Activated CD4-positive, alpha-beta memory T cell treated with anti-CD3 and anti-CD28 coated beads, Interleukin-2, amount 10 ng/mL, durations not matched to agents 7 days and 5 days (primary cell): Measurements from ENCODE around the gene SAPCD1. TPM values are rescaled to one million over a fixed set of nuclear protein-coding genes. Genes with fewer than 3 reads are reported as not detected.

ENCODE experiments used
- CTCF ChIA-PET: fragments of 350-600 bp; sonication (Branson Sonifier 250); formaldehyde crosslinking; loops from one replicate; lab custom pipeline; 2021; ENCODE audit warnings: antibody characterized with exemption, inconsistent platforms; lab: Charles Lee
- POLR2A ChIA-PET: fragments of 350-600 bp; sonication (Branson Sonifier 250); formaldehyde crosslinking; loops from one replicate; lab custom pipeline; 2021; ENCODE audit warnings: antibody characterized with exemption; lab: Charles Lee
- DNase-seq: peaks from one replicate; pipeline ENCODE4 v3.0.0-alpha.2; 2020
- H3K27ac Mint-ChIP-seq: one replicate; pipeline ENCODE4 v1.8.0; 2021; ENCODE audit warnings: mild to moderate bottlenecking, mixed read lengths
- H3K27me3 Mint-ChIP-seq: one replicate; pipeline ENCODE4 v1.8.0; 2021; ENCODE audit warnings: mixed read lengths
- H3K36me3 Mint-ChIP-seq: one replicate; pipeline ENCODE4 v1.8.0; 2021; ENCODE audit warnings: low read depth, mixed read lengths
- H3K4me1 Mint-ChIP-seq: one replicate; pipeline ENCODE4 v1.8.0; 2021; ENCODE audit warnings: mixed read lengths
- H3K4me3 Mint-ChIP-seq: one replicate; pipeline ENCODE4 v1.8.0; 2021; ENCODE audit warnings: mild to moderate bottlenecking, mixed read lengths
- H3K9me3 Mint-ChIP-seq: one replicate; pipeline ENCODE4 v1.8.0; 2021; ENCODE audit warnings: mixed read lengths
- total RNA-seq, 2 experiments: library from RNA; stranded (reverse); gene quantifications; one replicate each; pipeline ENCODE4 v1.2.3, GENCODE V29; 2021

Gene SAPCD1
- 10 to 100 TPM; 10.7 to 14.6 TPM for total RNA-seq

GRCh38 chr6:31762356-31762755 is at the start of gene SAPCD1:
TSS of gene SAPCD1 (plus strand) at chr6:31762656. CDS start at chr6:31763055, 399 bp downstream.
- H3K36me3 Mint-ChIP-seq = peaks cover 36% of the 10 kb centered on the region
- H3K27ac Mint-ChIP-seq = peak within 1 kb of the TSS; percentile 2
- no peaks in the 10 kb centered on the region for H3K9me3 Mint-ChIP-seq
- H3K27me3 Mint-ChIP-seq = no peaks in the 10 kb centered on the region
- H3K4me1 Mint-ChIP-seq = peaks cover 11% of the 10 kb centered on the region
- ChIA-PET CTCF (no interaction called here), POLR2A (no interaction called here)
- H3K4me3 Mint-ChIP-seq = no peak within 1 kb of the TSS
- DNase-seq = no peak

- POLR2A ChIA-PET = interaction anchor here (1.2 to 2.7 kb wide), 3 partner anchors 12 to 27 kb away, joined by 3 to 7 read pairs (median 6); partner anchors contain the start of genes DDAH2 and MSH5
- peaks cover 13% of the 10 kb centered on the region for H3K27me3 Mint-ChIP-seq
- H3K4me1 Mint-ChIP-seq = peaks cover 26% of the 10 kb centered on the region
- no peak for DNase-seq
- H3K36me3 Mint-ChIP-seq = no peaks in the 10 kb centered on the region
- H3K4me3 Mint-ChIP-seq = no peak overlapping the region
- CTCF ChIA-PET = interaction anchor here (1.1 kb wide), 1 partner anchor 25 kb away, joined by 3 read pairs; no protein-coding TSS in a partner anchor
- no peak overlapping the region for H3K27ac Mint-ChIP-seq
- no peaks in the 10 kb centered on the region for H3K9me3 Mint-ChIP-seq
These were observed 49.0 kb upstream of the SAPCD1 start for GRCh38 chr6:31713465-31713864.

- Mint-ChIP-seq H3K27me3 (peaks cover 13% of the 10 kb centered on the region), H3K36me3 (no peaks in the 10 kb centered on the region), H3K4me3 (no peak overlapping the region), H3K27ac (no peak overlapping the region), H3K9me3 (no peaks in the 10 kb centered on the region), H3K4me1 (peaks cover 26% of the 10 kb centered on the region)
- no peak for DNase-seq
- POLR2A ChIA-PET = interaction anchor here (0.7 to 2.2 kb wide), 6 partner anchors 11 to 27 kb away, joined by 3 to 7 read pairs (median 3); partner anchors contain the start of gene DDAH2
- CTCF ChIA-PET = interaction anchor here (0.7 to 1.1 kb wide), 3 partner anchors 9 to 116 kb away, joined by 3 read pairs; partner anchors contain the start of gene MPIG6B
These were observed 48.3 kb upstream of the SAPCD1 start for GRCh38 chr6:31713991-31714684.

- POLR2A ChIA-PET = interaction anchor here (1.2 to 1.7 kb wide), 5 partner anchors 13 to 25 kb away, joined by 3 to 7 read pairs (median 3); no protein-coding TSS in a partner anchor
- no peak for DNase-seq
- H3K27ac Mint-ChIP-seq = no peak within 1 kb of the TSS
- H3K4me3 Mint-ChIP-seq = no peak within 1 kb of the TSS
- H3K9me3 Mint-ChIP-seq = no peaks in the 10 kb centered on the region
- no peaks in the 10 kb centered on the region for H3K36me3 Mint-ChIP-seq
- CTCF ChIA-PET = interaction anchor here (1.0 kb wide), 2 partner anchors 8 to 13 kb away, joined by 3 read pairs; partner anchors contain the start of gene MPIG6B
- H3K4me1 Mint-ChIP-seq = peaks cover 24% of the 10 kb centered on the region
- H3K27me3 Mint-ChIP-seq = peaks cover 13% of the 10 kb centered on the region
These were observed 47.2 kb upstream of the SAPCD1 start, which contains the start of gene LY6G6D for GRCh38 chr6:31715022-31715958. TSS of gene LY6G6D (plus strand) at chr6:31715348. CDS start at chr6:31715356, 8 bp downstream.

- Mint-ChIP-seq H3K9me3 (no peaks in the 10 kb centered on the region), H3K27ac (no peak overlapping the region), H3K4me1 (peaks cover under 1% of the 10 kb centered on the region), H3K36me3 (no peaks in the 10 kb centered on the region), H3K27me3 (peaks cover 15% of the 10 kb centered on the region), H3K4me3 (no peak overlapping the region)
- DNase-seq = no peak
- CTCF ChIA-PET = no interaction called here
- POLR2A ChIA-PET = no interaction called here
These were observed 44.8 kb upstream of the SAPCD1 start for GRCh38 chr6:31717499-31718222.

- H3K36me3 Mint-ChIP-seq = no peaks in the 10 kb centered on the region
- ChIA-PET POLR2A (no interaction called here), CTCF (no interaction called here)
- H3K4me1 Mint-ChIP-seq = peaks cover under 1% of the 10 kb centered on the region
- H3K27ac Mint-ChIP-seq = no peak overlapping the region
- DNase-seq = no peak
- H3K4me3 Mint-ChIP-seq = no peak overlapping the region
- peaks cover 11% of the 10 kb centered on the region for H3K27me3 Mint-ChIP-seq
- H3K9me3 Mint-ChIP-seq = no peaks in the 10 kb centered on the region
These were observed 44.2 kb upstream of the SAPCD1 start for GRCh38 chr6:31718265-31718664.

- H3K36me3 Mint-ChIP-seq = no peaks in the 10 kb centered on the region
- H3K9me3 Mint-ChIP-seq = no peaks in the 10 kb centered on the region
- CTCF ChIA-PET = interaction anchor here (0.6 kb wide), 1 partner anchor 111 kb away, joined by 3 read pairs; no protein-coding TSS in a partner anchor
- no peak overlapping the region for H3K27ac Mint-ChIP-seq
- H3K4me3 Mint-ChIP-seq = no peak overlapping the region
- POLR2A ChIA-PET = no interaction called here
- H3K4me1 Mint-ChIP-seq = peaks cover 2% of the 10 kb centered on the region
- DNase-seq = no peak
- peaks cover 8% of the 10 kb centered on the region for H3K27me3 Mint-ChIP-seq
These were observed 43.5 kb upstream of the SAPCD1 start for GRCh38 chr6:31719001-31719400.

GRCh38 chr6:31720196-31720770 is 42.2 kb upstream of the SAPCD1 start:
- Mint-ChIP-seq H3K36me3 (no peaks in the 10 kb centered on the region), H3K4me3 (no peak overlapping the region), H3K9me3 (no peaks in the 10 kb centered on the region), H3K27ac (no peak overlapping the region), H3K27me3 (peaks cover 4% of the 10 kb centered on the region), H3K4me1 (peaks cover 6% of the 10 kb centered on the region)
- no peak for DNase-seq
- ChIA-PET CTCF (no interaction called here), POLR2A (interaction anchor here (1.1 kb wide), 1 partner anchor 18 kb away, joined by 4 read pairs; no protein-coding TSS in a partner anchor)

GRCh38 chr6:31721351-31722020 is 41.0 kb upstream of the SAPCD1 start, which contains the start of gene LY6G6C:
TSS of gene LY6G6C (minus strand) at chr6:31721746. CDS start at chr6:31721679, 67 bp downstream.
- no peaks in the 10 kb centered on the region for H3K9me3 Mint-ChIP-seq
- peaks cover 4% of the 10 kb centered on the region for H3K27me3 Mint-ChIP-seq
- CTCF ChIA-PET = interaction anchor here (0.6 kb wide), 1 partner anchor 108 kb away, joined by 3 read pairs; no protein-coding TSS in a partner anchor
- POLR2A ChIA-PET = no interaction called here
- H3K4me3 Mint-ChIP-seq = no peak within 1 kb of the TSS
- peaks cover 17% of the 10 kb centered on the region for H3K4me1 Mint-ChIP-seq
- no peak within 1 kb of the TSS for H3K27ac Mint-ChIP-seq
- DNase-seq = no peak
- peaks cover 10% of the 10 kb centered on the region for H3K36me3 Mint-ChIP-seq

- POLR2A ChIA-PET = interaction anchor here (0.8 kb wide), 1 partner anchor 16 kb away, joined by 3 read pairs; no protein-coding TSS in a partner anchor
- CTCF ChIA-PET = no interaction called here
- H3K36me3 Mint-ChIP-seq = peaks cover 17% of the 10 kb centered on the region
These were observed 40.3 kb upstream of the SAPCD1 start for GRCh38 chr6:31722173-31722572.

GRCh38 chr6:31723245-31723979 is 39.0 kb upstream of the SAPCD1 start, which contains the start of gene MPIG6B:
TSS of gene MPIG6B (plus strand) at chr6:31723373. CDS start at chr6:31723384, 11 bp downstream.
- Mint-ChIP-seq H3K4me3 (no peak within 1 kb of the TSS), H3K4me1 (peaks cover 36% of the 10 kb centered on the region), H3K27me3 (peaks cover 4% of the 10 kb centered on the region), H3K27ac (no peak within 1 kb of the TSS), H3K9me3 (no peaks in the 10 kb centered on the region), H3K36me3 (peaks cover 27% of the 10 kb centered on the region)
- no peak for DNase-seq
- ChIA-PET CTCF (interaction anchor here (0.9 kb wide), 1 partner anchor 9 kb away, joined by 3 read pairs; no protein-coding TSS in a partner anchor), POLR2A (interaction anchor here (0.8 to 5.5 kb wide), 3 partner anchors 13 to 99 kb away, joined by 3 to 58 read pairs (median 4); partner anchors contain the start of gene CLIC1)

More at GRCh38 chr6:31722173-31722572, 40.3 kb upstream of the SAPCD1 start:
- DNase-seq = no peak
- Mint-ChIP-seq H3K27me3 (peaks cover 4% of the 10 kb centered on the region), H3K9me3 (no peaks in the 10 kb centered on the region), H3K27ac (no peak overlapping the region), H3K4me3 (no peak overlapping the region), H3K4me1 (peaks cover 24% of the 10 kb centered on the region)
